SW480 (cell line): ENCODE data around the gene FDX2.
A peak's percentile ranks its signal among the peaks of the same experiment; 100 is the strongest.
"Not testable (repeated sequence)": the region's sequence is repeated elsewhere in the genome, so short reads cannot be mapped to it uniquely, and the experiment has no call there.

Experiments used
- DNase-seq: peaks from one replicate; pipeline ENCODE4 v3.0.0-alpha.2; 2016; ENCODE audit warnings: low spot score

Gene FDX2

GRCh38 chr19:10284065-10284959 lies 31.5 kb downstream of the FDX2 start:
- DNase-seq = no peak

GRCh38 chr19:10283301-10284064 lies 32.3 kb downstream of the FDX2 start:
- peak; percentile 70 for DNase-seq

- not testable (repeated sequence) for DNase-seq
These were observed 33.8 kb downstream of the FDX2 start for GRCh38 chr19:10282043-10282442.

- DNase-seq = no peak
These were observed 35.9 kb downstream of the FDX2 start for GRCh38 chr19:10279737-10280442.

DNA sequence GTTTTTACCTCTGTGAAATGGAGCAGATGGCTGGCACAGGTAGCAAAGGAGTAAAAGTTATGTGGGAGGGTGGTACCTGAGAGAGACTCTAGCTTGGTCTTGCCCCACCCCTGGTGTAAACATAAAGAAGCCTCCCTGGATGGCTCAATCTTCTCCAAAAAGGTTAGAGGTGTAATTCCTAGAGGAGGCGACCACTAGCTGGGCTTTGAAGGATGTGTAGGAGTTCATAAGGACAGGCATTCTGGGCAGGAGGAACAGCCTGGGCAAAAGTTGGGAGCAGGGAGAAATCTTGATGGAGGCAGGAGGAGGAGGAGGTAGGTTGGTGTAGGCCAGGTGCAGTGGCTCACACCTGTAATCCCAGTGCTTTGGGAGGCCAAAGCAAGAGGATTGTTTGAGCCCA lies 36.9 kb downstream of the FDX2 start:
- DNase-seq = no peak

GRCh38 chr19:10277795-10278589 lies 37.8 kb downstream of the FDX2 start:
- no peak for DNase-seq

- DNase-seq = no peak
These were observed 41.2 kb downstream of the FDX2 start for GRCh38 chr19:10274589-10274988.

- DNase-seq = no peak
These were observed 44.2 kb downstream of the FDX2 start for GRCh38 chr19:10271543-10272086.

DNA sequence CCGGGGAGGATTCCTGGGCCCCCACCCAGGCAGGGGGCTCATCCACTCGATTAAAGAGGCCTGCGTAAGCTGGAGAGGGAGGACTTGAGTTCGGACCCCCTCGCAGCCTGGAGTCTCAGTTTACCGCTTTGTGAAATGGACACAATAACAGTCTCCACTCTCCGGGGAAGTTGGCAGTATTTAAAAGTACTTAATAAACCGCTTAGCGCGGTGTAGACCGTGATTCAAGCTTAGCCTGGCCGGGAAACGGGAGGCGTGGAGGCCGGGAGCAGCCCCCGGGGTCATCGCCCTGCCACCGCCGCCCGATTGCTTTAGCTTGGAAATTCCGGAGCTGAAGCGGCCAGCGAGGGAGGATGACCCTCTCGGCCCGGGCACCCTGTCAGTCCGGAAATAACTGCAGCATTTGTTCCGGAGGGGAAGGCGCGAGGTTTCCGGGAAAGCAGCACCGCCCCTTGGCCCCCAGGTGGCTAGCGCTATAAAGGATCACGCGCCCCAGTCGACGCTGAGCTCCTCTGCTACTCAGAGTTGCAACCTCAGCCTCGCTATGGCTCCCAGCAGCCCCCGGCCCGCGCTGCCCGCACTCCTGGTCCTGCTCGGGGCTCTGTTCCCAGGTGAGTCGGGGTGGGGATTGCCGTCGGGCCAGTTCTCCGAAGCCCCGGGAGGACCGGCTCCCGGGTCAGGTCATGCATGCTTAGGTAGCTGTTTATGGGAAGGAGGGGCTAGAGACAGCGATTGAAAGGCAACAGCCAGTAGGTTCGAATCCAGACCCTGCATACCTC lies 45.0 kb downstream of the FDX2 start, which contains the start of gene ICAM1:
Gene ICAM1, plus strand, starts transcription at position 505 of the 779 bp plus-strand sequence. Its CDS starts 40 bp downstream, at position 545.
- DNase-seq = peak; percentile 63

DNA sequence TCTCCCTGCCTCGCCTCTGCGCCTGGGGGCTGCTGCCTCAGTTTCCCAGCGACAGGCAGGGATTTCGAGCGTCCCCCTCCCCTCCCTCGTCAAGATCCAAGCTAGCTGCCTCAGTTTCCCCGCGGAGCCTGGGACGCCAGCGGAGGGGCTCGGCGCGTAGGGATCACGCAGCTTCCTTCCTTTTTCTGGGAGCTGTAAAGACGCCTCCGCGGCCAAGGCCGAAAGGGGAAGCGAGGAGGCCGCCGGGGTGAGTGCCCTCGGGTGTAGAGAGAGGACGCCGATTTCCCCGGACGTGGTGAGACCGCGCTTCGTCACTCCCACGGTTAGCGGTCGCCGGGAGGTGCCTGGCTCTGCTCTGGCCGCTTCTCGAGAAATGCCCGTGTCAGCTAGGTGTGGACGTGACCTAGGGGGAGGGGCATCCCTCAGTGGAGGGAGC lies 45.6 kb downstream of the FDX2 start:
- peak; percentile 38 for DNase-seq

- peak; percentile 60 for DNase-seq
These were observed 46.3 kb downstream of the FDX2 start for GRCh38 chr19:10269333-10270179.

GRCh38 chr19:10268071-10268470 lies 47.7 kb downstream of the FDX2 start:
- no peak for DNase-seq

DNA sequence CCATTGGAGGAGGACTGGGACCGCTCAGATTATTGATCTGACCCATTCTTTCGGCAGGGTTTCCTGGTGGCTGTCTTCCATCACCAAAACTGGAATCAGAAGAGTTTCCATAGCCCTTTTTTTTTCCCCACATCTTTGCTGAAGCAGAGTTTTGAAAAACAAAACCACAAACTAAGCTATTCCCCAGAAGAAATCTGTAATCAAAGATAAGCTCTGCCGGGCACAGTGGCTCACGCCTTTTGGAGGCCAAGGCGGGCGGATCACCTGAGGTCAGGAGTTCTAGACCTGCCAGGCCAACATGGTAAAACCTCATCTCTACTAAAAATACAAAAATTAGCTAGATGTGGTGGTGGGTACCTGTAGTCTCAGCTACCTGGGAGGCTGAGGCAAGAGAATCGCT lies 49.1 kb downstream of the FDX2 start:
- DNase-seq = no peak

GRCh38 chr19:10262771-10263170 lies 53.0 kb downstream of the FDX2 start:
- no peak for DNase-seq

DNA sequence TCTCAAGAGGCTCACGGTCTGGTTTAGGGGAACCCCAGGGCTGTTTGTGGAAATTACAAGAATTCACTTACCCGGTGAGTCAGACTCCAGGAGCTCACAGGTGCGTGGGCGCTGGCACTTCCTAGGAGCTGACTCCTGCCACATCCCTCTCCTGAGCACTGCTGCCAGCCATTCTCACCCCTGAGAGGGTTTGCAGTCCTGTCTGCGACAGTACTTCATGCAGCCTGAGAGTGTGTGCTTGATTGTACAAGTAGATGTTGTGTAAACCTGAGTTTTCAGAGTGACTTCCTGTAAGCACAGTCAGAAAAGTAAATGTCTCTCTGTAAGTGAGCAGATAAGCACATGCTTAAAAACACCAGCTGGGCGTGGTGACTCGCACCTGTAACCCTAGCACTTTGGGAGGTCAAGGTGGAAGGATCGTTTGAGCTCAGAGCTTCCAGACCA lies 55.7 kb downstream of the FDX2 start:
- peak; percentile 73 for DNase-seq
